Adrenal gland (tissue), 5 donors: Measurements from ENCODE around the gene GLDN.

Experiments used
- POLR2A ChIP-seq, 2 donors: fragments of 450-650 bp; IDR thresholded peaks; one replicate each; pipeline ENCODE4 v1.6.1; 2017; ENCODE audit warnings: antibody characterized with exemption in 2 of 2, mild to moderate bottlenecking in 2 of 2, moderate library complexity in 1 of 2
- TF ChIP-seq, protein P1 (sequence below), 6 experiments: fragments of 450-650 bp in 4 of 6; fragments of 200-600 bp in 2 of 6; sonication (generic) in 1 of 6; IDR thresholded peaks; 1 replicate in 5 of 6; 2 replicates in 1 of 6; pipeline versions ENCODE4 v1.5.1 to v1.8.0; 2016 to 2021; ENCODE audit warnings: antibody characterized with exemption in 6 of 6, mild to moderate bottlenecking in 2 of 6, moderate library complexity in 1 of 6
- donor health status: DM: no; HTN: no; CAD: no.

DNA sequence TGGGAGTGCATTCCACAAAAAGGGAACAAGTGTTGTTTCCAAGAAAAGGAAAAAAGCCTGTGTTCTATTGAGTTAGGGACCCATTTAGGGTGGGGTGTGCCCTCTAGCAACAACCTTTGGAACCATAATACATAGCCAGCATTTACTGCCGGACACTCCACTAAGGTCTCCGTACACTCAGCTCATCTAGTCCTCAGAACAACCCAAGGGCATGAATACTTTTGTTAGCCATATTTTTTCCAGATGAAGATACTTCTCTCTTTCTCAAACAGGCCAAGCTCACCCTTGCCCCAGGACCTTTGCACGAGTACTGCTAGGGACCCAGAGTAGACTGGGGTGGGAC, 46.2 kb downstream of the GLDN start:
- TF ChIP-seq, protein P1, sequence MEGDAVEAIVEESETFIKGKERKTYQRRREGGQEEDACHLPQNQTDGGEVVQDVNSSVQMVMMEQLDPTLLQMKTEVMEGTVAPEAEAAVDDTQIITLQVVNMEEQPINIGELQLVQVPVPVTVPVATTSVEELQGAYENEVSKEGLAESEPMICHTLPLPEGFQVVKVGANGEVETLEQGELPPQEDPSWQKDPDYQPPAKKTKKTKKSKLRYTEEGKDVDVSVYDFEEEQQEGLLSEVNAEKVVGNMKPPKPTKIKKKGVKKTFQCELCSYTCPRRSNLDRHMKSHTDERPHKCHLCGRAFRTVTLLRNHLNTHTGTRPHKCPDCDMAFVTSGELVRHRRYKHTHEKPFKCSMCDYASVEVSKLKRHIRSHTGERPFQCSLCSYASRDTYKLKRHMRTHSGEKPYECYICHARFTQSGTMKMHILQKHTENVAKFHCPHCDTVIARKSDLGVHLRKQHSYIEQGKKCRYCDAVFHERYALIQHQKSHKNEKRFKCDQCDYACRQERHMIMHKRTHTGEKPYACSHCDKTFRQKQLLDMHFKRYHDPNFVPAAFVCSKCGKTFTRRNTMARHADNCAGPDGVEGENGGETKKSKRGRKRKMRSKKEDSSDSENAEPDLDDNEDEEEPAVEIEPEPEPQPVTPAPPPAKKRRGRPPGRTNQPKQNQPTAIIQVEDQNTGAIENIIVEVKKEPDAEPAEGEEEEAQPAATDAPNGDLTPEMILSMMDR (IDR thresholded peaks at IDR 0.05), result no peak
- TF ChIP-seq POLR2A (IDR thresholded peaks at IDR 0.05), result no peak
